Upper lobe of left lung (tissue), 4 donors: ENCODE data around the gene RGS18.

Experiments used
- CTCF ChIP-seq, 6 experiments: fragments of 450-650 bp in 4 of 6; fragments of 200-600 bp in 2 of 6; sonication (generic) in 2 of 6; IDR thresholded peaks; one replicate each; pipeline ENCODE4 v1.5.1; 2016 to 2019; ENCODE audit warnings: antibody characterized with exemption in 6 of 6
- EP300 ChIP-seq, 4 donors: sonication (generic); formaldehyde crosslinking; IDR thresholded peaks; one replicate each; pipeline ENCODE4 v1.5.1; 2017; ENCODE audit warnings: antibody characterized with exemption in 4 of 4, control low read depth in 2 of 4

- TF ChIP-seq EP300 (IDR thresholded peaks at IDR 0.05), result no peak
- no peak for TF ChIP-seq CTCF (IDR thresholded peaks at IDR 0.05)
Observed at GRCh38 chr1:192225266-192225665, 67.0 kb downstream of the RGS18 start.
